ENCODE measurements around the gene MINK1. TPM values are rescaled to one million over a fixed set of nuclear protein-coding genes. Genes with fewer than 3 reads are reported as not detected.

MINK1 gene
- total RNA-seq, 2 donors from 2014 or later = 44.0 to 45.0 TPM

GRCh38 chr17:4870855-4871254 is 37.7 kb downstream of the MINK1 start:
- H3K4me1 ChIP-seq (ENCODE audit: control insufficient read depth in 1 of 2, low read depth in 2 of 2) = no peaks in the 10 kb centered on the region
- no peak overlapping the region for H3K27ac ChIP-seq
- no peaks in the 10 kb centered on the region for H3K27me3 ChIP-seq (replicated peaks; ENCODE audit: insufficient read depth)
- H3K4me3 ChIP-seq = no peak overlapping the region
- TF ChIP-seq CTCF (IDR thresholded peaks at IDR 0.05) = no peak
- H3K36me3 ChIP-seq = no peaks in the 10 kb centered on the region
- DNase-seq (ENCODE audit: low spot score) (no peak), ATAC-seq (ENCODE audit: insufficient number of reproducible peaks, low FRiP score, low read depth) (no peak)
- H3K9me3 ChIP-seq = no peaks in the 10 kb centered on the region

GRCh38 chr17:4872786-4873185 is 39.6 kb downstream of the MINK1 start:
- no peak overlapping the region for H3K4me3 ChIP-seq
- no peak for TF ChIP-seq CTCF (IDR thresholded peaks at IDR 0.05)

GRCh38 chr17:4877089-4877488 is 43.9 kb downstream of the MINK1 start:
- H3K4me3 ChIP-seq = no peak overlapping the region
- no peak for TF ChIP-seq CTCF (IDR thresholded peaks at IDR 0.05)
- no peaks in the 10 kb centered on the region for H3K9me3 ChIP-seq
- no peaks in the 10 kb centered on the region for H3K4me1 ChIP-seq (ENCODE audit: control insufficient read depth in 1 of 2, low read depth in 2 of 2)
- H3K27me3 ChIP-seq (replicated peaks; ENCODE audit: insufficient read depth) = no peaks in the 10 kb centered on the region
- no peak overlapping the region for H3K27ac ChIP-seq
- H3K36me3 ChIP-seq = peaks cover 9% of the 10 kb centered on the region
- DNase-seq (ENCODE audit: low spot score) (no peak), ATAC-seq (ENCODE audit: insufficient number of reproducible peaks, low FRiP score, low read depth) (no peak)

More at GRCh38 chr17:4872786-4873185, 39.6 kb downstream of the MINK1 start:
- no peak for DNase-seq (ENCODE audit: low spot score)
- Histone ChIP-seq H3K4me1 (ENCODE audit: control insufficient read depth in 1 of 2, low read depth in 2 of 2) (no peaks in the 10 kb centered on the region), H3K36me3 (no peaks in the 10 kb centered on the region), H3K27me3 (replicated peaks; ENCODE audit: insufficient read depth) (no peaks in the 10 kb centered on the region), H3K9me3 (no peaks in the 10 kb centered on the region), H3K27ac (no peak overlapping the region)
- ATAC-seq (ENCODE audit: insufficient number of reproducible peaks, low FRiP score, low read depth) = no peak

- H3K27me3 ChIP-seq (replicated peaks; ENCODE audit: insufficient read depth) = no peaks in the 10 kb centered on the region
- peaks cover 9% of the 10 kb centered on the region for H3K36me3 ChIP-seq
- DNase-seq (ENCODE audit: low spot score) (no peak), ATAC-seq (ENCODE audit: insufficient number of reproducible peaks, low FRiP score, low read depth) (no peak)
- TF ChIP-seq CTCF (IDR thresholded peaks at IDR 0.05) = no peak
- H3K9me3 ChIP-seq = no peaks in the 10 kb centered on the region
- H3K27ac ChIP-seq = no peak overlapping the region
- H3K4me1 ChIP-seq (ENCODE audit: control insufficient read depth in 1 of 2, low read depth in 2 of 2) = no peaks in the 10 kb centered on the region
- no peak overlapping the region for H3K4me3 ChIP-seq
Observed at GRCh38 chr17:4879601-4880000, 46.5 kb downstream of the MINK1 start.

GRCh38 chr17:4880857-4881256 is 47.7 kb downstream of the MINK1 start:
- Histone ChIP-seq H3K36me3 (peaks cover 19% of the 10 kb centered on the region), H3K4me1 (ENCODE audit: control insufficient read depth in 1 of 2, low read depth in 2 of 2) (no peaks in the 10 kb centered on the region), H3K27ac (no peak overlapping the region), H3K9me3 (no peaks in the 10 kb centered on the region), H3K27me3 (replicated peaks; ENCODE audit: insufficient read depth) (no peaks in the 10 kb centered on the region), H3K4me3 (no peak overlapping the region)
- TF ChIP-seq CTCF (IDR thresholded peaks at IDR 0.05) = no peak
- ATAC-seq (ENCODE audit: insufficient number of reproducible peaks, low FRiP score, low read depth) = no peak
- DNase-seq (ENCODE audit: low spot score) = no peak

Measured in thoracic aorta (tissue), 2 donors.